IPS-15b (cell line): Measurements from ENCODE around the gene UBA6.
"Not testable (repeated sequence)": the region's sequence is repeated elsewhere in the genome, so short reads cannot be mapped to it uniquely, and the experiment has no call there.

Experiments used
- H3K27me3 ChIP-seq: one replicate; pipeline ENCODE4 v1.6.1; 2013; ENCODE audit warnings: low read length; ENCODE audit not compliant: control insufficient read depth, insufficient read depth
- H3K36me3 ChIP-seq: one replicate; pipeline ENCODE4 v1.6.1; 2013; ENCODE audit warnings: low read length; ENCODE audit not compliant: control insufficient read depth, insufficient read depth
- H3K4me1 ChIP-seq: one replicate; pipeline ENCODE4 v1.6.1; 2013; ENCODE audit warnings: mild to moderate bottlenecking, low read length; ENCODE audit not compliant: control insufficient read depth, insufficient read depth
- H3K4me3 ChIP-seq: one replicate; pipeline ENCODE4 v1.5.1; 2013; ENCODE audit warnings: low read depth, low read length
- H3K9ac ChIP-seq: one replicate; pipeline ENCODE4 v1.6.1; 2013; ENCODE audit warnings: low read depth, mild to moderate bottlenecking, low read length
- H3K9me3 ChIP-seq: one replicate; pipeline ENCODE4 v1.6.1; 2013; ENCODE audit warnings: mild to moderate bottlenecking, low read length; ENCODE audit not compliant: control insufficient read depth, insufficient read depth

UBA6 gene

GRCh38 chr4:67712650-67713528, 11.9 kb upstream of the UBA6 start:
- peaks cover 20% of the 10 kb centered on the region for H3K4me1 ChIP-seq
- H3K27me3 ChIP-seq, result no peaks in the 10 kb centered on the region
- no peak overlapping the region for H3K9ac ChIP-seq
- no peaks in the 10 kb centered on the region for H3K9me3 ChIP-seq
- H3K4me3 ChIP-seq, result no peak overlapping the region
- peaks cover 4% of the 10 kb centered on the region for H3K36me3 ChIP-seq

- H3K36me3 ChIP-seq, result peaks cover 4% of the 10 kb centered on the region
These were observed 11.2 kb upstream of the UBA6 start for GRCh38 chr4:67712000-67712625.

GRCh38 chr4:67706682-67707081, 5.7 kb upstream of the UBA6 start:
- H3K9me3 ChIP-seq, H3K9ac ChIP-seq, H3K36me3 ChIP-seq, H3K4me3 ChIP-seq, H3K4me1 ChIP-seq, H3K27me3 ChIP-seq: not testable (repeated sequence)

More at GRCh38 chr4:67712000-67712625, 11.2 kb upstream of the UBA6 start:
- Histone ChIP-seq H3K4me1 (peaks cover 20% of the 10 kb centered on the region), H3K9ac (no peak overlapping the region), H3K27me3 (no peaks in the 10 kb centered on the region), H3K9me3 (no peaks in the 10 kb centered on the region), H3K4me3 (no peak overlapping the region)

- no peaks in the 10 kb centered on the region for H3K27me3 ChIP-seq
- no peaks in the 10 kb centered on the region for H3K9me3 ChIP-seq
- H3K4me1 ChIP-seq, result peaks cover 4% of the 10 kb centered on the region
- H3K9ac ChIP-seq, result no peak overlapping the region
- no peak overlapping the region for H3K4me3 ChIP-seq
- no peaks in the 10 kb centered on the region for H3K36me3 ChIP-seq
These were observed 3.9 kb upstream of the UBA6 start for GRCh38 chr4:67704843-67705242.

GRCh38 chr4:67702166-67702565, 1.2 kb upstream of the UBA6 start:
- H3K36me3 ChIP-seq, result no peaks in the 10 kb centered on the region
- peak overlapping the region; percentile 66 for H3K9ac ChIP-seq
- peak overlapping the region; percentile 76 for H3K4me3 ChIP-seq
- no peaks in the 10 kb centered on the region for H3K9me3 ChIP-seq
- H3K27me3 ChIP-seq, result no peaks in the 10 kb centered on the region
- H3K4me1 ChIP-seq, result peaks cover 5% of the 10 kb centered on the region

GRCh38 chr4:67701517-67701850, 529 bp upstream of the UBA6 start:
- Histone ChIP-seq H3K9me3 (no peaks in the 10 kb centered on the region), H3K9ac (peak overlapping the region; percentile 66), H3K27me3 (no peaks in the 10 kb centered on the region), H3K4me1 (peaks cover 5% of the 10 kb centered on the region), H3K4me3 (peak overlapping the region; percentile 76), H3K36me3 (no peaks in the 10 kb centered on the region)

- Histone ChIP-seq H3K4me3 (peak overlapping the region; percentile 90), H3K36me3 (no peaks in the 10 kb centered on the region), H3K4me1 (peaks cover 5% of the 10 kb centered on the region), H3K9me3 (no peaks in the 10 kb centered on the region), H3K9ac (peak overlapping the region; percentile 90), H3K27me3 (no peaks in the 10 kb centered on the region)
These were observed 728 bp downstream of the UBA6 start for GRCh38 chr4:67700116-67700737.

- Histone ChIP-seq H3K4me3 (peak overlapping the region; percentile 90), H3K4me1 (peaks cover 5% of the 10 kb centered on the region), H3K9me3 (no peaks in the 10 kb centered on the region), H3K27me3 (no peaks in the 10 kb centered on the region), H3K9ac (no peak overlapping the region), H3K36me3 (no peaks in the 10 kb centered on the region)
These were observed 1.4 kb downstream of the UBA6 start for GRCh38 chr4:67699603-67700002.

- H3K36me3 ChIP-seq, result no peaks in the 10 kb centered on the region
- no peaks in the 10 kb centered on the region for H3K9me3 ChIP-seq
- no peak overlapping the region for H3K4me3 ChIP-seq
- H3K27me3 ChIP-seq, result no peaks in the 10 kb centered on the region
- H3K9ac ChIP-seq, result no peak overlapping the region
- peaks cover 5% of the 10 kb centered on the region for H3K4me1 ChIP-seq
These were observed 2.9 kb downstream of the UBA6 start for GRCh38 chr4:67697860-67698687.

- Histone ChIP-seq H3K4me1 (peaks cover 2% of the 10 kb centered on the region), H3K9me3 (no peaks in the 10 kb centered on the region), H3K9ac (no peak overlapping the region), H3K4me3 (no peak overlapping the region), H3K36me3 (peaks cover 6% of the 10 kb centered on the region), H3K27me3 (no peaks in the 10 kb centered on the region)
These were observed 4.9 kb downstream of the UBA6 start for GRCh38 chr4:67696061-67696460.

- Histone ChIP-seq H3K4me1 (peaks cover 2% of the 10 kb centered on the region), H3K9me3 (no peaks in the 10 kb centered on the region), H3K36me3 (peaks cover 6% of the 10 kb centered on the region), H3K4me3 (no peak overlapping the region), H3K9ac (no peak overlapping the region), H3K27me3 (no peaks in the 10 kb centered on the region)
These were observed 6.3 kb downstream of the UBA6 start for GRCh38 chr4:67694662-67695061.
